ENCODE data around the gene AKIP1. TPM values are rescaled to one million over a fixed set of nuclear protein-coding genes. Genes with fewer than 3 reads are reported as not detected.
"Not testable (repeated sequence)": the region's sequence is repeated elsewhere in the genome, so short reads cannot be mapped to it uniquely, and the experiment has no call there.

AKIP1 gene
- total RNA-seq, 1 experiment from 2014 or later: 85.2 TPM

DNA sequence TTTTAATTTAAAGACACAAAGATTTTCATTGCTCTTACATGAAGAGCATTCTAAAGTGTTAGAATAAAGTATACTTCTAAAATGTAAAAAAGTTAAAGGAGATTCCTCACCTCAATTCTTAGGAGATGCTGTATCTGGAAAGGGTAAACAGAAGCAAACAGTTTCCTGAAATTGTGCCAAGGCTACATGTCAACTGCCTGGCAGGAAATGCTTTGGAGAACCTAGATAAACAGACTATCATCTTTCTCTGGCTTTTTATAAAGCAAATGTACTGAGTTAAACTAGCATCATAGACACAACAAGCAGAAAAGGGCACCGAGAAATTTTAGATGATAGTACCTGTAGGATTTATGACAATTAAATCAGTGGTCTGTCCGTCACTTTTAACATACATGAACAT, 24.7 kb upstream of the AKIP1 start:
- intact Hi-C loops (cut with micrococcal nuclease; ENCODE audit: unreplicated experiment) (no loop called here), in situ Hi-C loops (cut with HindIII; ENCODE audit: low pct_unique_long_range_greater_than_20kb, low sequenced_read_pairs) (no loop called here)
- no peaks in the 10 kb centered on the region for H3K9me3 ChIP-seq (ENCODE audit: control insufficient read depth, insufficient read depth, low read depth, low read length)
- 0 out of 2 replicates have a peak, but pooled peaks cover 2% of the 10 kb centered on the region for H3K4me1 ChIP-seq (ENCODE audit: control insufficient read depth, insufficient read depth, low read length)
- no peak for ATAC-seq
- ChIA-PET POLR2A (no interaction called here), CTCF (no interaction called here)
- H3K27ac ChIP-seq (ENCODE audit: low read length): no peak overlapping the region
- no peaks in the 10 kb centered on the region for H3K36me3 ChIP-seq (ENCODE audit: control insufficient read depth, insufficient read depth, low read length)
- DNase-seq (ENCODE audit: low read depth, low spot score): no peak
- BruUV-seq (replicated peaks): no TSS peak
- no peak overlapping the region for H3K4me3 ChIP-seq (ENCODE audit: low read depth in 2 of 2, low read length in 2 of 2)
- TF ChIP-seq POLR2AphosphoS5 (IDR thresholded peaks at IDR 0.05; ENCODE audit: low read depth, low read length): no peak
- TF ChIP-seq, protein P1, sequence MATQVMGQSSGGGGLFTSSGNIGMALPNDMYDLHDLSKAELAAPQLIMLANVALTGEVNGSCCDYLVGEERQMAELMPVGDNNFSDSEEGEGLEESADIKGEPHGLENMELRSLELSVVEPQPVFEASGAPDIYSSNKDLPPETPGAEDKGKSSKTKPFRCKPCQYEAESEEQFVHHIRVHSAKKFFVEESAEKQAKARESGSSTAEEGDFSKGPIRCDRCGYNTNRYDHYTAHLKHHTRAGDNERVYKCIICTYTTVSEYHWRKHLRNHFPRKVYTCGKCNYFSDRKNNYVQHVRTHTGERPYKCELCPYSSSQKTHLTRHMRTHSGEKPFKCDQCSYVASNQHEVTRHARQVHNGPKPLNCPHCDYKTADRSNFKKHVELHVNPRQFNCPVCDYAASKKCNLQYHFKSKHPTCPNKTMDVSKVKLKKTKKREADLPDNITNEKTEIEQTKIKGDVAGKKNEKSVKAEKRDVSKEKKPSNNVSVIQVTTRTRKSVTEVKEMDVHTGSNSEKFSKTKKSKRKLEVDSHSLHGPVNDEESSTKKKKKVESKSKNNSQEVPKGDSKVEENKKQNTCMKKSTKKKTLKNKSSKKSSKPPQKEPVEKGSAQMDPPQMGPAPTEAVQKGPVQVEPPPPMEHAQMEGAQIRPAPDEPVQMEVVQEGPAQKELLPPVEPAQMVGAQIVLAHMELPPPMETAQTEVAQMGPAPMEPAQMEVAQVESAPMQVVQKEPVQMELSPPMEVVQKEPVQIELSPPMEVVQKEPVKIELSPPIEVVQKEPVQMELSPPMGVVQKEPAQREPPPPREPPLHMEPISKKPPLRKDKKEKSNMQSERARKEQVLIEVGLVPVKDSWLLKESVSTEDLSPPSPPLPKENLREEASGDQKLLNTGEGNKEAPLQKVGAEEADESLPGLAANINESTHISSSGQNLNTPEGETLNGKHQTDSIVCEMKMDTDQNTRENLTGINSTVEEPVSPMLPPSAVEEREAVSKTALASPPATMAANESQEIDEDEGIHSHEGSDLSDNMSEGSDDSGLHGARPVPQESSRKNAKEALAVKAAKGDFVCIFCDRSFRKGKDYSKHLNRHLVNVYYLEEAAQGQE (IDR thresholded peaks at IDR 0.05; ENCODE audit: insufficient read depth in 1 of 2, low read depth in 2 of 2, low read length in 1 of 2): no peak
- TF ChIP-seq, protein P2, sequence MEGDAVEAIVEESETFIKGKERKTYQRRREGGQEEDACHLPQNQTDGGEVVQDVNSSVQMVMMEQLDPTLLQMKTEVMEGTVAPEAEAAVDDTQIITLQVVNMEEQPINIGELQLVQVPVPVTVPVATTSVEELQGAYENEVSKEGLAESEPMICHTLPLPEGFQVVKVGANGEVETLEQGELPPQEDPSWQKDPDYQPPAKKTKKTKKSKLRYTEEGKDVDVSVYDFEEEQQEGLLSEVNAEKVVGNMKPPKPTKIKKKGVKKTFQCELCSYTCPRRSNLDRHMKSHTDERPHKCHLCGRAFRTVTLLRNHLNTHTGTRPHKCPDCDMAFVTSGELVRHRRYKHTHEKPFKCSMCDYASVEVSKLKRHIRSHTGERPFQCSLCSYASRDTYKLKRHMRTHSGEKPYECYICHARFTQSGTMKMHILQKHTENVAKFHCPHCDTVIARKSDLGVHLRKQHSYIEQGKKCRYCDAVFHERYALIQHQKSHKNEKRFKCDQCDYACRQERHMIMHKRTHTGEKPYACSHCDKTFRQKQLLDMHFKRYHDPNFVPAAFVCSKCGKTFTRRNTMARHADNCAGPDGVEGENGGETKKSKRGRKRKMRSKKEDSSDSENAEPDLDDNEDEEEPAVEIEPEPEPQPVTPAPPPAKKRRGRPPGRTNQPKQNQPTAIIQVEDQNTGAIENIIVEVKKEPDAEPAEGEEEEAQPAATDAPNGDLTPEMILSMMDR (IDR thresholded peaks at IDR 0.05): no peak
- no peak for TF ChIP-seq TCF7L2 (IDR thresholded peaks at IDR 0.05; ENCODE audit: low read depth, low read length)
- no peak for TF ChIP-seq SIN3A (IDR thresholded peaks at IDR 0.05; ENCODE audit: borderline replicate concordance, insufficient read depth, low read depth, low read length)
- no peaks in the 10 kb centered on the region for H3K27me3 ChIP-seq (ENCODE audit: control insufficient read depth, insufficient read depth, low read length)

DNA sequence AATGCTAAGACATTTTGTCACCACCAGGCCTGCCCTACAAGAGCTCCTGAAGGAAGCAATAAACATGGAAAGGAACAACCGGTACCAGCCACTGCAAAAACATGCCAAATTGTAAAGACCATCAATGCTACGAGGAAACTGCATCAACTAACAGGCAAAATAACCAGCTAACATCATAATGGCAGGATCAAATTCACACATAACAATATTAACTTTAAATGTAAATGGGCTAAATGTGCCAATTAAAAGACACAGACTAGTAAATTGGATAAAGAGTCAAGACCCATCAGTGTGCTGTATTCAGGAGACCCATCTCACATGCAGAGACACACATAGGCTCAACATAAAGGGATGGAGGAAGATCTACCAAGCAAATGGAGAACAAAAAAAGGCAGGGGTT, 19.8 kb upstream of the AKIP1 start:
- in situ Hi-C loops (cut with HindIII; ENCODE audit: low pct_unique_long_range_greater_than_20kb, low sequenced_read_pairs); POLR2A ChIA-PET: not testable (repeated sequence)

DNA sequence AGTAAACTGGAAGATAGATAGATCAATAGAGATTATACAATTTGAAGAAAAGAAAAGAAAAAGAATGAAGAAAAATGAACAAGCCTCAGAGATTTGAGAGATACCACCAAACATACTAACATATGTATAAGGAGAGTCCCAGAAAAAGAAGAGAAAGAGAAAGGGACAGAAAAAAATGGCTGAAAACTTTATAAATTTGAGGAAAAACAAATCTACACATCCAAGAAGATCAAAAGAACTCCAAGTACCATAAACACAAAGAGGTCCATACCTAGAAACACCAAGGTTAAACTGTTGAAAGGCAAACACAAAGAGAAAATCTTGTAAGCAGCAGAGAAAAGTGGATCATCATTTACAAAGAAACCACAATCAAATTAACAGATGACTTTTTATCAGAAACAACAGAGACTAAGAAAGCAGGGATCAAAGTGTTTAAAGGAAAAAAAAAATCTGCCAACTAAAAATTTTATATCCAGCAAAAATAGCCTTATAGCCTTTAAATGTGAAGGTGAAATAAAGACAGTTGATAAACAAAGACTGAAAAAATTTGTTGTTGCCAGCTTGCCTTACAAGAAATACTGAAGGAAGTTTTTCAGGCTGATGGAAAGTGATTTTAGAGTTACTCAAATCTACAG, 11.8 kb upstream of the AKIP1 start:
- BruUV-seq (replicated peaks): no TSS peak
- ChIA-PET CTCF (no interaction called here), POLR2A (no interaction called here)
- DNase-seq (ENCODE audit: low read depth, low spot score) (no peak), ATAC-seq (no peak)
- Histone ChIP-seq H3K9me3 (ENCODE audit: control insufficient read depth, insufficient read depth, low read depth, low read length) (peaks cover 17% of the 10 kb centered on the region), H3K4me3 (ENCODE audit: low read depth in 2 of 2, low read length in 2 of 2) (no peak overlapping the region), H3K36me3 (ENCODE audit: control insufficient read depth, insufficient read depth, low read length) (no peaks in the 10 kb centered on the region), H3K27ac (ENCODE audit: low read length) (no peak overlapping the region), H3K27me3 (ENCODE audit: control insufficient read depth, insufficient read depth, low read length) (no peaks in the 10 kb centered on the region), H3K4me1 (ENCODE audit: control insufficient read depth, insufficient read depth, low read length) (no peaks in the 10 kb centered on the region)
- TF ChIP-seq SIN3A (IDR thresholded peaks at IDR 0.05; ENCODE audit: borderline replicate concordance, insufficient read depth, low read depth, low read length) (no peak), TCF7L2 (IDR thresholded peaks at IDR 0.05; ENCODE audit: low read depth, low read length) (no peak)
- TF ChIP-seq, protein P2 (IDR thresholded peaks at IDR 0.05): no peak
- TF ChIP-seq, protein P1 (IDR thresholded peaks at IDR 0.05; ENCODE audit: insufficient read depth in 1 of 2, low read depth in 2 of 2, low read length in 1 of 2): no peak
- in situ Hi-C loops (cut with HindIII; ENCODE audit: low pct_unique_long_range_greater_than_20kb, low sequenced_read_pairs) (no loop called here), intact Hi-C loops (cut with micrococcal nuclease; ENCODE audit: unreplicated experiment) (no loop called here)

More for the DNA sequence above, 19.8 kb upstream of the AKIP1 start:
- H3K27me3 ChIP-seq (ENCODE audit: control insufficient read depth, insufficient read depth, low read length); ATAC-seq; H3K9me3 ChIP-seq (ENCODE audit: control insufficient read depth, insufficient read depth, low read depth, low read length); intact Hi-C loops (cut with micrococcal nuclease; ENCODE audit: unreplicated experiment); H3K27ac ChIP-seq (ENCODE audit: low read length); DNase-seq (ENCODE audit: low read depth, low spot score); H3K4me3 ChIP-seq (ENCODE audit: low read depth in 2 of 2, low read length in 2 of 2); H3K36me3 ChIP-seq (ENCODE audit: control insufficient read depth, insufficient read depth, low read length); CTCF ChIA-PET; BruUV-seq (replicated peaks); H3K4me1 ChIP-seq (ENCODE audit: control insufficient read depth, insufficient read depth, low read length): not testable (repeated sequence)

All from Panc1 (cell line).